Vagina (tissue), 2 donors: Measurements from ENCODE around the gene RAD50.

Experiments used
- CTCF ChIP-seq, 3 experiments: fragments of 450-650 bp in 2 of 3; fragments of 200-600 bp in 1 of 3; sonication (generic) in 1 of 3; IDR thresholded peaks; one replicate each; pipeline ENCODE4 v1.5.1; 2017 to 2019; ENCODE audit warnings: antibody characterized with exemption in 3 of 3, mild to moderate bottlenecking in 2 of 3, moderate library complexity in 2 of 3
- POLR2A ChIP-seq, 2 donors: fragments of 450-650 bp; IDR thresholded peaks; one replicate each; pipeline ENCODE4 v1.6.1; 2017; ENCODE audit warnings: antibody characterized with exemption in 2 of 2, mild to moderate bottlenecking in 2 of 2, moderate library complexity in 2 of 2

- TF ChIP-seq POLR2A (IDR thresholded peaks at IDR 0.05) (no peak), CTCF (IDR thresholded peaks at IDR 0.05) (no peak)
Observed at GRCh38 chr5:132629230-132629944, 72.6 kb downstream of the RAD50 start.
